Occipital lobe (tissue), 3 donors: ENCODE measurements around the gene ABHD16B. TPM values are rescaled to one million over a fixed set of nuclear protein-coding genes. Genes with fewer than 3 reads are reported as not detected.
A peak's percentile ranks its signal among the peaks of the same experiment; 100 is the strongest.

ENCODE experiments used
- DNase-seq: peaks from one replicate; lab custom pipeline; 2025; lab: John Stamatoyannopoulos, UW
- small RNA-seq: library from RNA; depleted of rRNA; stranded (forward); fragments of <200 nt; gene quantifications from one replicate; pipeline ENCODE3, GENCODE V24; 2014
- total RNA-seq: library from RNA; depleted of rRNA; stranded (reverse); fragments of >200 nt; gene quantifications from one replicate; pipeline ENCODE4 v1.2.3, GENCODE V29; 2014

The ABHD16B gene
- total RNA-seq, 1 donor from 2014 or later = not detected

GRCh38 chr20:63894358-63895201, 33.3 kb downstream of the ABHD16B start, which contains the start of gene DNAJC5:
TSS of gene DNAJC5 (plus strand) at chr20:63895126. CDS start at chr20:63928346, 33,220 bp downstream.
- DNase-seq = peak; percentile 90

- DNase-seq = no peak
Measured at GRCh38 chr20:63895202-63895951, 34.1 kb downstream of the ABHD16B start.

- no peak for DNase-seq
Measured at GRCh38 chr20:63895952-63896263, 34.6 kb downstream of the ABHD16B start.

- no peak for DNase-seq
Measured at GRCh38 chr20:63896264-63897105, 35.2 kb downstream of the ABHD16B start.

GRCh38 chr20:63897978-63898561, 36.8 kb downstream of the ABHD16B start:
- DNase-seq = no peak

GRCh38 chr20:63898882-63899558, 37.7 kb downstream of the ABHD16B start:
- no peak for DNase-seq

GRCh38 chr20:63900413-63900812, 39.1 kb downstream of the ABHD16B start:
- no peak for DNase-seq

GRCh38 chr20:63903796-63904561, 42.7 kb downstream of the ABHD16B start:
- DNase-seq = no peak

GRCh38 chr20:63908008-63908682, 46.8 kb downstream of the ABHD16B start:
- DNase-seq = no peak

- DNase-seq = no peak
Measured at GRCh38 chr20:63911176-63911575, 49.9 kb downstream of the ABHD16B start.

Small RNA genes lying within 50 kb of the gene (small RNA-seq; reads per million reads assigned to genes)
- 0.55 reads per million, percentile 54 among the genes with 10 or more reads in this experiment for gene RNU1-134P

Other genes with a start within 250 kb of the ABHD16B start
- 6.9 TPM for gene GMEB2, start 234.4 kb upstream of the ABHD16B start, total RNA-seq
- 101 TPM for gene STMN3, start 208.1 kb upstream of the ABHD16B start, total RNA-seq
- 10.0 TPM for gene RTEL1, start 203.2 kb upstream of the ABHD16B start, total RNA-seq
- gene TNFRSF6B, start 164.8 kb upstream of the ABHD16B start, total RNA-seq = not detected
- 15.6 TPM for gene ARFRP1, start 153.5 kb upstream of the ABHD16B start, total RNA-seq
- 7.3 TPM for gene ZGPAT, start 153.5 kb upstream of the ABHD16B start, total RNA-seq
- 1.7 TPM for gene LIME1, start 124.8 kb upstream of the ABHD16B start, total RNA-seq
- gene SLC2A4RG, start 121.7 kb upstream of the ABHD16B start, total RNA-seq = 2.8 TPM
- 21.5 TPM for gene ZBTB46, start 30.2 kb upstream of the ABHD16B start, total RNA-seq
- 20.3 TPM for gene TPD52L2, start 3.8 kb downstream of the ABHD16B start, total RNA-seq
- 99.7 TPM for gene DNAJC5, start 33.6 kb downstream of the ABHD16B start, total RNA-seq
- gene UCKL1, start 94.9 kb downstream of the ABHD16B start, total RNA-seq = 17.8 TPM
- gene ZNF512B, start 108.4 kb downstream of the ABHD16B start, total RNA-seq = 15.8 TPM
- 6.4 TPM for gene SAMD10, start 118.1 kb downstream of the ABHD16B start, total RNA-seq
- 71.0 TPM for gene PRPF6, start 119.6 kb downstream of the ABHD16B start, total RNA-seq
- gene C20orf204, start 174.7 kb downstream of the ABHD16B start, total RNA-seq = 1.2 TPM
- gene SOX18, start 188.1 kb downstream of the ABHD16B start, total RNA-seq = 0.31 TPM
- 36.0 TPM for gene TCEA2, start 201.7 kb downstream of the ABHD16B start, total RNA-seq
- gene RGS19, start 218.0 kb downstream of the ABHD16B start, total RNA-seq = 10.1 TPM
- gene OPRL1, start 218.6 kb downstream of the ABHD16B start, total RNA-seq = 14.3 TPM
- 0.78 TPM for gene LKAAEAR1, start 222.9 kb downstream of the ABHD16B start, total RNA-seq
- not detected for gene NPBWR2, start 246.1 kb downstream of the ABHD16B start, total RNA-seq